GM10266 (cell line): ENCODE data around the gene OVOL1.

ENCODE experiments used
- DNase-seq: peaks from one replicate; pipeline ENCODE4 v3.0.0; 2012; ENCODE audit errors: extremely low spot score
- CTCF ChIP-seq: IDR thresholded peaks from 2 replicates; pipeline ENCODE4 v1.5.1; 2012; ENCODE audit warnings: mild to moderate bottlenecking, low read depth; ENCODE audit not compliant: control insufficient read depth, insufficient read depth; ENCODE audit errors: missing control alignments

OVOL1 gene

GRCh38 chr11:65778901-65779668 is 7.8 kb upstream of the OVOL1 start:
- TF ChIP-seq CTCF: no peak
- DNase-seq: no peak

GRCh38 chr11:65779669-65779918 is 7.3 kb upstream of the OVOL1 start:
- DNase-seq: no peak
- TF ChIP-seq CTCF: no peak

GRCh38 chr11:65779919-65780769 is 6.7 kb upstream of the OVOL1 start:
- DNase-seq: peak; percentile 95
- TF ChIP-seq CTCF: peak; percentile 96

GRCh38 chr11:65780770-65781151 is 6.1 kb upstream of the OVOL1 start, which contains the start of gene AP5B1:
Gene AP5B1 (minus strand): TSS chr11:65780976. CDS start chr11:65780591, 385 bp downstream.
- TF ChIP-seq CTCF: peak; percentile 5
- peak; percentile 97 for DNase-seq

- peak; percentile 56 for TF ChIP-seq CTCF
- no peak for DNase-seq
Observed at GRCh38 chr11:65781152-65781961, 5.5 kb upstream of the OVOL1 start.

- DNase-seq: no peak
Observed at GRCh38 chr11:65781962-65782815, 4.7 kb upstream of the OVOL1 start.

More at GRCh38 chr11:65781962-65782815, 4.7 kb upstream of the OVOL1 start:
- TF ChIP-seq CTCF: no peak
